HG02973 (cell line): Measurements from ENCODE around the gene KPNA4.
"Not testable (repeated sequence)": the region's sequence is repeated elsewhere in the genome, so short reads cannot be mapped to it uniquely, and the experiment has no call there.

Source experiments
- ATAC-seq: cut with Tn5 transposase; IDR thresholded peaks from one replicate; pipeline ENCODE4 v1.9.1; 2021; ENCODE audit warnings: moderate library complexity; ENCODE audit not compliant: unreplicated experiment

KPNA4 gene

DNA sequence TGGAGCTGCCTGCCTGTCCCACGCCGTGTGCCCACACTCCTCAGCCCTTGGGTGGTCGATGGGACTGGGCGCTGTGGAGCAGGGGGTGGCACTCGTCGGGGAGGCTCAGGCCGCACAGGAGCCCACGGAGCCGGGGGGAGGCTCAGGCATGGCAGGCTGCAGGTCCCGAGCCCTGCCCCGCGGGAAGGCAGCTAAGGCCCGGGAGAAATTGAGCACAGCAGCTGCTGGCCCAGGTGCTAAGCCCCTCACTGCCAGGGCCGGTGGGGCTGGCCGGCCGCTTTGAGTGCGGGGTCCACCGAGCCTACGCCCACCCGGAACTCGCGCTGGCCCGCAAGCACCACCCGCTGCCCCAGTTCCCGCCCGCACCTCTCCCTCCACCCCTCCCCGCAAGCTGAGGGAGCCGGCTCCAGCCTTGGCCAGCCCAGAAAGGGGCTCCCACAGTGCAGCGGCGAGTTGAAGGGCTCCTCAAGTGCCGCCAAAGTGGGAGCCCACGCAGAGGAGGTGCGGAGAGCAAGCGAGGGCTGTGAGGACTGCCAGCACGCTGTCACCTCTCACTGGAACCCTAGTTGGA, 8.7 kb upstream of the KPNA4 start:
- not testable (repeated sequence) for ATAC-seq

DNA sequence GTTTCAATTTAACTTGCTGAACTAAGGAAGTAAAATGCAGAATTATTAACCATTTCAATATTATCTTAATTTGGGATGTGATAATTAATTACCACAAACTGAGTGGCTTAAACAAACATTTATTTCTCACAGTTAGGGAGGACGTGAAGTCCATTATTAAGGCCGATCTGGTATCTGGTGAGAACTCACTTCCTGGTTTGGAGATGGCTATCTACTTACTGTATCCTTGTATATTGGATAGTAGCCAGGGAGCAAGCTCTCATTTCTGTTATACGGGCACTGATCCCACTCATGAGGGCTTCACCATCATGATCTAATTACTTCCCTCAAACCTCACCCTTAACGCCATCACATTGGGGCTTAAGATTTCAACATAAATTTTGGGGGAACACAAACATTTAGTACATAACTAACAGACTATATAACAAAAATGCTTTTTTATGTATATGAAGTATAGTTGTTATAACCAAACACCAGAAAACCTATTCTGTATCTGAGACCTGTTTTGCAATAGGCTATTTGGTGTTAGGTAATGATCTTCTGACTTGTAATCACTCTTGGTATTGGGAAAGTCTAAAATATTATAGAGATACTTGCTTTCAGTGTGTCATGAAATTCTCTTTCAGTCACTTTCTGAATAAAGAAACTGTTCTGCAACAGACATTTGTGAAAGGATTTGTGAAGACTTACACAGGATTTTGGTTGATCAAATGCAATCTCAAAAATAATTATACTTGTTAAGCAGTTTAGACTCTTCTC, 4.7 kb upstream of the KPNA4 start:
- no peak for ATAC-seq

DNA sequence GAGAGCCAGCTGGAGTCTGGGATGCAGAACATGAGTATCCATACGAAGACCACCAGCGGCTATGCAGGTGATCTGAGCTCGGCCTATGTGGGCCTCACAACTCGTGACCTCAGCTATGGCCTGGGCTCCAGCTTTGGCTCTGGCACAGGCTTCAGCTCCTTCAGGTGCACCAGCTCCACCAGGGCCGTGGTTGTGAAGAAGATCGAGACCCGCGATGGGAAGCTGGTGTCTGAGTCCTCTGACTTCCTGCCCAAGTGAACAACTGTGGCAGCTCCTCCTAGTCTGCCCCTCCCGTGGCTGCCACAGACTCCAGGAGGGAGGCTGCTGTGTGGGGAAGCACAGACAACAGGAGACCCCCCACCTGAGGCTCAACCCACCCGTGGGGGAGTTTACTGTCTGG, 3.6 kb upstream of the KPNA4 start:
- ATAC-seq = no peak

DNA sequence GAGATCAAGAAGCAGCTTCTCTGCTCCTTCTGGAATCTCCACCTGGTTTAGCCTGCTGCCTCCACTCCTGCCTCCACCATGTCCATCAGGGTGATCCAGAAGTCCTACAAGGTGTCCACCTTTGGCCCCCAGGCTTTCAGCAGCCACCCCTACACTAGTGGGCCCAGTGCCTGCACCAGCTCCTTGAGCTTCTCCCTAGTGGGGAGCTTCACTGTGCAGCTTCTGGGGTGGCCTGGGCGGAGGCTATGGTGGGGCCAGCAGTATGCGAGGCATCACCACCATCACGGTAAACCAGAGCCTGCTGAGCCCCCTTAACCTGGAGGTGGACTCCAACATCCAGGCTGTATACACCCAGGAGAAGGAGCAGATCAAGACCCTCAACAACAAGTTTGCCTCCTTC, 2.4 kb upstream of the KPNA4 start:
- no peak for ATAC-seq

DNA sequence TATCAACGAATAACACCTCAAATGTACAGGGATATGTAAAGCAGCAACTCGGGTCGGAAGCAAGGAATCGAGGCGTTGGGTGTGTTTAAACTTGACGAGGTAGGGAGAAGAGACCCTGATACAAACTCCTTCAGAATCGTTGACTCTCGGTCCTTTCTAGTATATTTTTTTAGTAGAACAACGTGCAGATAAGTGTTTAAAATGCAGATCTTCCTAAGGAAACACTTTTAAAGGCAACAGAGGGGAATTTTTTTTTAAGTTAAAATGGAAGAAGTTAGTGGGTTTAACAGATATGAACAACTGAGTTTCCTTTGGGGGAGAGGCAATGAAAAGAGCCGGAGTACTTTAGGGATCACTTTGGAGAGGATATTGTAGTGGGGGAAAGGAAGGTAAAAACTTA, 1.1 kb upstream of the KPNA4 start:
- ATAC-seq = no peak

DNA sequence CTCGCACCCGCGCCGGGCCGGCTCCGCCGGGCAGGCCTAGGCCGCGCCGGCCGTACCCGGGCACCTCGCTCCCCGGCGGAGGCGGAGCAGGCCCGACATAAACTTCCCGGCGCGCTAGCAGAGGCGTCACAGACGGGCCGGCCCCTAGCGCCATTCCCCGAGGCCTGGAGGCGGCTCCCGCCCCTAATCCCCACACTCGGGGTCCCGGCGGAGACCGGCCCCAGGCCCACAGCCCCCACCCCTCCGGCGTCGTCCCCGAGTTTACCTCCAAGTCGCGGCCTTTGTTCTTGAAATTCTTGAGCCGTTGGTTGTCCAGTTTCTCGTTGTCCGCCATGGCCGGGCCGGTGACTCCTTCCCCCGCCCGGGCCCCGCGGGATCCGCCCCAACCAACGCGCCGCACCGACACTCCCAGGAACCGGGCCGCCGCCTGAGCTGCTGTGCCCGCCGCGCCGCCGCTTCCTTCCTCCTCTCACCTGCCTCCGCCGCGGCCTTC, 376 bp downstream of the KPNA4 start:
- peak; percentile 43 for ATAC-seq

DNA sequence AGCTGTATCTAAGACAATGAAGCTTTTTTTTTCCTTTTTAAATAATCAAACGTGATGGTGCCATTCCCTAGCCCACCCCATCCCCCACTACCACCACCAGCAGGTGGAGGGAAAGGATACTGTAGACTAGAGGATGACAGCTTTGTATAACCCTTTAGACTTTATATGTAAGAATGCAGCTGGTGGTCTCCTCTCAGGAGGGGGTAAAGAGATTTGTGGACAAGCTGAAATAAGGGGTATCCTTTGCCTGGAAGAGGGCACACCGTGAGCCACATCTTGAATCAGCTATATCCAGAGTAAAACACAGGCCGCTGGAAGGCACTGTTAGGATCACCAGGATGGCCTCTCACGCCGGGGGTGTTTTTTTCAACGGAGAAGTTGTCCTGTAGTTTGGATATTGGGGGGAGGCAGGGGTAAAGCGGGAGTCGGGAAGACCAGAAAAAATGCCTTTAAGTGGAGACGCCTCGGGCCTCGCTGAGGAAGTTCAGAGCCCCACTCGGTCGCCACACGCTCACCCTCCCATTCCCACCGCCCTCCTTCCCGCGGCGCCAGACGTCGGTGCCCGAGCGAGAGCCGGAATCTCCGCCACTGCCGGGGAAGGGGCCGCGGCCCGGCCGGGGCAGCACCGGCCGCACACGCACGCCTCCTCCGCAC, 986 bp downstream of the KPNA4 start:
- ATAC-seq = no peak

DNA sequence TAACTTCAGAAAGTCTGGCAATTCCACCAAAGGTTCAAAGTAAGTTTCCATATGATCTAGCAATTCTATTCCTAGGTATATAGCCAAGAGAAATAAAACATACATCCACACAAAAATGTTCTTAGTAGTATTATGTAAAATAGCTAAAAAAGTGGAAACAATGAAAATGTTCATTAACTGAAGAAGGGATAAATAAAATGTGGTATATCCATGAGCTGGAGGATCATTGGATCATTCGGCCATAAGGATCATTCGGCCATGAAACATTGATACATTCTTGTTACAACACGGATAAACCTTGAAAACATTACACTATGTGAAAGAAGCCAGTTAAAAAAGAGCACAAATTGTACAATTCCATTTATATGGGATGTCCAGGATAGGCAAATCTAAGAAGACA, 2.4 kb downstream of the KPNA4 start:
- no peak for ATAC-seq

DNA sequence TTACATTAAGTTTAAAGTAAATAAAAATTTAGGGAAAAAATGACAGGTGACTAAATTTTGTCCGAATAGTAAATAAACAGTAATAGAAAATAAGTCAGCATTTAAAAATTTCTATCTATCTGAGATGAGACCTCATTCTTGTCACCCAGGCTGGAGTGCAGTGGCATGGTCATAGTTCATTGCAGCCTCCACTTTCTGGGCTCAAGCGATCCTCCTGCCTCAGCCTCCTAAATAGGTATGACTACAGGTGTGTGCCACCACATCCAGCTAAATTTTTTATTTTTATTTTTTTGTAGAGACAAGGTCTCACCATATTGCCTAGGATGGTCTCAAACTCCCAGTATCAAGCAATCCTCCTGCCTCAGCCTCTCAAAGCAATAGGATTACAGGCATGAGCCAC, 7.8 kb downstream of the KPNA4 start:
- ATAC-seq = no peak

DNA sequence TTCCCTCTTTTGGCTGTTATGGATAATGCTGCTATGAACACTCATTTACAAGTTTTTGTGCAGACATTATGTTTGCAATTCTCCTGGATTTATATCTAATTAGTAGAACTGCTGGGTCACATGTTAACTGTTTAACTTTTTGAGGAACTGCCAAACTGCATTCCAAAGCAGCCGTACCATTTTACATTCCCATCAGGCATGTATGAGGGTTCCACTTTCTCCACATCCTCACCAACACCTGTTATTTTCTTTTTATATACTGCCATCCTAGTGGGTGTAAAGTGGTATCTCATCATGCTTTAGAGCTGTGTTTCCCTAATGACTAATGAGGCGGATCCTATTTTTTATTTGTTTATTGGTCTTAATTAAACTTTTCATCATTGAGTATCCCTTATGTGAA, 9.2 kb downstream of the KPNA4 start:
- ATAC-seq = no peak

DNA sequence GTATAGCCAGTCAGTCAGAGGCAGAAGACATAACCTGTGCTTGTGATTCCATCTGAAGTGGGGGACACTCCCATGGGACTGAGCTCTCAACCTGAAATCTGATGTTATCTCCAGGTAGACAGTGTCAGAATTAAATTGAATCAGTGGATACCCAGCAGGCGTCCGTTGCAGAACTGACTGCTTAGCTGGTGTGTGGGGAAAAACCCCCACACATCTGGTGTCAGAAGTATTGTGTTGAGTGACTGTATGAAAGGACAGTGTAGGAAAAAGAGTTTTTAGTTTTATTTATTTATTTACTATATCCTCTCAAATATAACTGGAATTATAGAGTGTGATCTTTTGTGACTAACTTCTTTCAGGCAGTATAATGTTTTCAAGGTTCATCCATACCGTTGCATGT, 10.4 kb downstream of the KPNA4 start:
- ATAC-seq = no peak

DNA sequence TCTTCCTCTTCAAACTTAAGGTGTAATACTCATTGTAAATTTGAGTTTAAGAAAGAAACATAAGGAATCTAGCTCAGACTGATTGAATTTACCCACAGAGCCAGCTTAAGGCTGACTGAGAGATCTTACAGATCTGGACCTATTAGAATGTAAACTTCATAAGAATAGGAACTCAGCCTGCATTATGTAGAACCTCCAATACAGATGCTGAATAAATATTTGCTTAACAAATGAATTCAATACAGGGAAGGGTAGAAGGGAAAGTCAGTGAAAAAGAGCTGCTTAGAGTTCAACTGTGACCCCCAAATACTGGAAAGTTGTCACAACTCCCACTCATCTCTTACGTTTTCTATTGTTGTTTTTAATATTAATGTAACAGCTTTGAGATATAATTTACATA, 11.5 kb downstream of the KPNA4 start:
- no peak for ATAC-seq

DNA sequence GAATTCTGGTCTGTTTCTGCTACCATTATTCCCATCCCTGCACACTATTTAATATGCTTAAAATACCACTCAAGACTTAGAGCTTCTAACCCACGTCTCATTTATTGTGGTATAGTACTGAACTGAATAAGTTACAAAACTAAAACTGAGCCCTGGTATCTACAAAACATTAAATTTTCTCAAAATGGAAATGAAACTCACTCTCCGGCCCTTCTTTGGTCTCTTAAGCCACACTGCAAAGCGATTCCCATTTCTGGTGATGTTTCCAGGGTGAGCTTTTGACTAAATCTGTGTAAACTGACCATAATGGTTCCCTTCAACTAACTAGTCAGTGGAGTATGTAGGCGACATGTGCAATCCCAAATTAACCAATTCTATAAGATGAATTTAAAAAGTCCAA, 18.6 kb downstream of the KPNA4 start:
- ATAC-seq = no peak

DNA sequence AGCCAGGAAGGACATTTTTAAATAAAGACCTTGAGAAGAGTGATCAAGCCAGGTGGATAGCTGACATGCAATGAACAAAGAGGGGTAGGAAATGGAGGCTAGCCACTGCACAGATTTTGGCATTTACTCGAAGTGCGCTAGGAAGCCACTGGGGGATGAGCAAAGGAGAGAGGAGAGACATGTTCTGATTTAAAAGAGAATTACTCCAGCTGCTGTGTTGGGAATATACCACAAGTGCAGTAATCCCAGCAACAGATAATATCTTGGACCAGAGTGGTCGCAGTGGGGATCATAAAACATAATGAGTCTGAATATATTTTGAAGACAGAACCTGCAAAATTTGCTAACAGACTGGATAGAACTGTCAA, 19.9 kb downstream of the KPNA4 start:
- no peak for ATAC-seq

DNA sequence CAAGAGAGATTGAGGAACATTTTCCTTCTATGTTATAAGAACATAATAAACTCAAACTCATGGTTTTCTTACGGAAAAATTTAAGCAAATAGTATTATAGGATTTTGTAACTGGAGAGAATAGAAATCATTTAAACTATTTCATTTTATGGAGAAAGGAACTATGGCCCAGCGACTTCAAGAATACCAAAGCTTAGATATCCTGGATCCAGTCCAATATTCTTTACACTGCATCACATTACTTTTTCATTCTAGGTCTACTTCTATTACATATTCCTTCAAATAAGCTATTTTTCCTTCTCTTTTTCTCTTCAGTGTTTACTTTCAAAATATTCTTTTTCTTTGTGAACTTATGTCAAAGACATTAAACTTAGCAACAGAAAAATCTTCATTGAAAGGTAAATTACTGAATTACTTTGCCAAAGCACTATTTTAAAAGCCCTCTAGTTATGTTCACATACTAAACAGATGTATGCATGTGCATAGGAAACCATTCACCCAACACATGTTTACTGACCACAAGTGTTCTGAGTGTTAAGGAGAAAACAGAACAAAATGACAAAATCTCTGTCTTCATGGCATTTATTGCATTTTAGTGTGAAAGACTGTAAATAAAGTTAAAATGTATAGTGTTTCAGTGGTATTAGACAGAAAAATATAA, 20.4 kb downstream of the KPNA4 start:
- ATAC-seq = no peak

DNA sequence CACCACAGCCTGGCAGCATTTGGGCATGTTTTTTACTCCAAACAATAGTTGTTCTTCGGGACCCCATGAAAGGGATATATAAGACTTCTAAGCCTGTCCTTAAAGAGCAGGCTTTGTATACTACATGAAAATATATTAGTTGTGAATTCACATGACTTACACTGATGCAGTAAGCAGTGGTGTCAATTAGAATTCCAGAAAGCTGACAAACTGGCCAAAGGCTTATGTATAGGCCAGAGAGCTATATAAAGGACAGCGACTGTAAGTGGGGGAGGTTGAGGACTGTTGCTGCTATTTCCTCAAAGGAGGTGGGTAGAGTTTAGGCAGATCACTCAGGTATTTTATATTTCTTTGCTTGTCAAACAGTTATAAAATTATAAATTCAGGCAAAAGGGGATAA, 24.8 kb downstream of the KPNA4 start:
- no peak for ATAC-seq

DNA sequence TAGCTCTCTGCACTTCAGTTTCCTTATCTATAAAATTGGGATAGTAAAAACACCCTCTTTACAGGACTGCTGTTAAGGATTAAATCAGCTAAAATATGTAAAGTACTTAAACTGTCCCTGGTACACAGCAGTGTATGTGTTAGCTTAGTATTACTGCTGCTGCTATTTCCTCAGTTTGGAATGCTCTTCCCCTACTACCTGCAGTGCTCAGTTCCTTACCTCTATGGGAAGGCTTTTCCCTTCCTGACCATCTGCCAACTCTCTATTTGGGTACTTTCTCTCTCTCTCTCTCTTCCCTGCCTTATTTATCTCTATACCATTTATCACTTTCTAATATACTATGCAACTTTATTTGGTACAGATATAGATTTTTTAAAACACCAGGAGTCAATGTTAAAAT, 26.5 kb downstream of the KPNA4 start:
- ATAC-seq = no peak

DNA sequence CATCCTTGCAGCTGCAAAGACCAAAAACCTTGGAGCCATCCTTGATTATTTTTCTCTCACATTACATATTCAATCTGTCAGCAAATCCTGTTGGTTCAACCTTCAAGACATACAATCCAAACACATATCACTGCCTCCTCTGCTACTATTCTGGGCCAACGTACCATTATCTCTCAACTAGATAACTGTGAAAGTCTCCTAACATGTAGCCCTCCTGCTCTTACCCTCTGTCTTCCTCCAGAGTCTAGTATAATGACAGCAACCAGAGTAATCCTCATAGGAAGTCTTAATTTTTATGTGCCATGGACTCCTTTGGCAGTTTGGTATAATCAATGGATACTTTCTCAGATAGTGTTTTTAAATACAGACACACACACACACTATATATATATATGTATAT, 27.6 kb downstream of the KPNA4 start:
- no peak for ATAC-seq

DNA sequence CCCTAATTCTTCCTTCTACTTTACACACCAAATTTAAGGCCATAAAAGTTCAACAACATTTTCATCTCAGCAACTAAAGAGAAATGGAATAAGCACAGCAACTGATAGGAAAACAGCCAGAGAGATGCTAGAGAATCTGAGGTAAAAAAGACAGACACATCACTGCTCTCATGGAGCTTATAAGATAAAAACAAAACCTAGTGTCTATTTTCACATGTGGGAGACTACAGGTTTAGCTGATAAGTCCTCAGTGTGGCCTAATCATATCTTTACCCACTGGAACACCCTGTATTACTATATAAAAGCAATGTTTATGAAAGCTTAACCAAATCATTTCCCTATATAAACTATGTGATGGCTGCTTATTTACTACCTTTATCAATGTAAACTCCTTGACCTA, 33.0 kb downstream of the KPNA4 start:
- no peak for ATAC-seq

DNA sequence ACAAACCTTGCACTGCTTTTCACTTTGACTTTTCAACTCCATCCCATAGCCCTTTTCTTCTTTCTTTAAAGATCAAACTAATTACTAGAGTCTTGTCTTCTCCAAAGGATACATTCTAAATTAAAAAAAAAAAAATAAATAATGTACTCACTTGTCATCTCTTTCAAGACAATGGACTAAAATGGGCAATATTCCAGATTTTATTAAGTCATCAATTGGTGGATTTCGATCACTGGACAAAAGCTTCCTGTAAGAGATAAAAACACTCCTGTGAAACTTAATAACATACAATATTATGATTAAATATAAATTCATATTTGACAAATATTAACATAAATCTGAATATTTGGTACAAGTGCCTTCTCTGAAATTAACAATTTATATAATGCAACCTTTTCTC, 34.1 kb downstream of the KPNA4 start:
- no peak for ATAC-seq

DNA sequence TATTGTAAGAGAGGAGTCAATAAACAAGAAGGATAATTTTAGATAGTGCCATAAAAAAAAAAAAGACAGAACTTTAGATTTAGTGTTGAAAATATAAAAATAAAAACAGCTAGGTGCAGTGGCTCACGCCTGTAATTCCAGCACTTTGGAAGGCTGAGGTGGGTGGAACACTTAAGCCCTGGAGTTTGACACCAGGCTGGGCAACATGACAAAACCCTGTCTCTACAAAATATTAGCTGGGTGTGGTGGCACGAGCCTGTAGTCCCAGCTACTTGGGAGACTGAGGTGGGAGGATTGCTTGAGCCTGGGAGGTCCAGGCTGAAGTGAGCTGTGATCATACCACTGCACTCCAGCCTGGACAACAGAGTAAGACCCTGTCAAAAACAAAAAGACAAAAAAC, 49.0 kb downstream of the KPNA4 start:
- ATAC-seq = not testable (repeated sequence)

DNA sequence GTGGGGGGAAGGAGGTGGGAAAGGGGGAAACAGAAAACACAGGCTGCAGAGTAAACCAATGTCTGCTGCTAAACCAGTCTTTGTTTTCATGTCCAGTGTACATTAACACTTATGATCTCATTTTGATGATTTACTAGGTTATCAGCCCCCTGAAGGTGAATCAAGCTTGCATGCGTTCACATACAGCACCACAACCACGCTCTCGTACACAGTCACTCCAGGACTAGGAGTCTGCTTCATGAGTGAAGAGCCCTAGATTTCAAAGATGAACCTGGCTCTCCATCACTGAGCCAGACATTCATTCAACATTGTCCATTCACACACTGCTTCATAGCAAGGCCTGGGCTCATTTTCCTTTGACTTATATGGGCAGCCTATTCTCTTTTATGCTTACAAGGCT, 64.0 kb downstream of the KPNA4 start:
- no peak for ATAC-seq
